H9 (cell line): ENCODE results near the gene SLC6A8. TPM values are rescaled to one million over a fixed set of nuclear protein-coding genes. Genes with fewer than 3 reads are reported as not detected.

ENCODE experiments used
- DNase-seq: peaks from one replicate; pipeline ENCODE4 v3.0.0-alpha.2; 2017
- H2AFZ ChIP-seq: one replicate; pipeline ENCODE4 v1.6.1; 2013; ENCODE audit warnings: mild to moderate bottlenecking, low read length, control low read depth, moderate library complexity
- H2AK5ac ChIP-seq: 2 replicates; pipeline ENCODE4 v1.6.1; 2013; ENCODE audit warnings: low read length, control low read depth, mixed read lengths; ENCODE audit not compliant: insufficient read length
- H2BK120ac ChIP-seq: one replicate; pipeline ENCODE4 v1.6.1; 2013; ENCODE audit warnings: low read depth, mild to moderate bottlenecking, low read length, control low read depth, inconsistent platforms; ENCODE audit not compliant: poor library complexity, severe bottlenecking
- H2BK12ac ChIP-seq: 2 replicates; pipeline ENCODE4 v1.6.1; 2013; ENCODE audit warnings: low read length, control low read depth, mixed read lengths, low read depth; ENCODE audit not compliant: insufficient read length
- H2BK15ac ChIP-seq: 2 replicates; pipeline ENCODE4 v1.6.1; 2013; ENCODE audit warnings: low read depth, low read length, control low read depth
- H2BK20ac ChIP-seq: one replicate; pipeline ENCODE4 v1.6.1; 2013; ENCODE audit warnings: low read depth, mild to moderate bottlenecking, low read length, control low read depth, inconsistent platforms; ENCODE audit not compliant: poor library complexity, severe bottlenecking
- H2BK5ac ChIP-seq: 2 replicates; pipeline ENCODE4 v1.6.1; 2013; ENCODE audit warnings: low read length, control low read depth, mixed read lengths; ENCODE audit not compliant: insufficient read length
- H3K14ac ChIP-seq: 2 replicates; pipeline ENCODE4 v1.6.1; 2013; ENCODE audit warnings: low read length, control low read depth; ENCODE audit not compliant: insufficient read depth
- H3K18ac ChIP-seq: 2 replicates; pipeline ENCODE4 v1.6.1; 2013; ENCODE audit warnings: low read depth, mild to moderate bottlenecking, mixed read lengths, low read length, control low read depth; ENCODE audit not compliant: insufficient read length
- H3K23ac ChIP-seq: 2 replicates; pipeline ENCODE4 v1.6.1; 2013; ENCODE audit warnings: low read length, control low read depth, mixed read lengths, low read depth; ENCODE audit not compliant: insufficient read length
- H3K23me2 ChIP-seq: 2 replicates; pipeline ENCODE4 v1.6.1; 2013; ENCODE audit warnings: low read depth, mild to moderate bottlenecking, mixed read lengths, low read length, control low read depth; ENCODE audit not compliant: insufficient read length, poor library complexity, severe bottlenecking
- H3K27ac ChIP-seq: 2 replicates; pipeline ENCODE4 v1.5.1; 2013; ENCODE audit warnings: low read length, control low read depth, mixed read lengths, low read depth; ENCODE audit not compliant: insufficient read length
- H3K27me3 ChIP-seq: 2 replicates; pipeline ENCODE4 v1.6.1; 2013; ENCODE audit warnings: low read length, control low read depth, inconsistent platforms; ENCODE audit not compliant: insufficient read depth
- H3K4ac ChIP-seq: 2 replicates; pipeline ENCODE4 v1.6.1; 2013; ENCODE audit warnings: low read depth, mild to moderate bottlenecking, control low read depth, inconsistent platforms, low read length, moderate library complexity
- H3K4me1 ChIP-seq: 2 replicates; pipeline ENCODE4 v1.6.1; 2013; ENCODE audit warnings: low read length, control low read depth, inconsistent platforms; ENCODE audit not compliant: insufficient read depth
- H3K4me2 ChIP-seq: 2 replicates; pipeline ENCODE4 v1.6.1; 2013; ENCODE audit warnings: low read length, control low read depth, mixed read lengths; ENCODE audit not compliant: insufficient read length, insufficient read depth
- H3K56ac ChIP-seq: 2 replicates; pipeline ENCODE4 v1.6.1; 2013; ENCODE audit warnings: low read depth, mild to moderate bottlenecking, mixed read lengths, low read length, control low read depth; ENCODE audit not compliant: insufficient read length
- H3K79me1 ChIP-seq: 2 replicates; pipeline ENCODE4 v1.6.1; 2013; ENCODE audit warnings: low read depth, mild to moderate bottlenecking, moderate library complexity, low read length, control low read depth, inconsistent platforms; ENCODE audit not compliant: insufficient read depth, poor library complexity, severe bottlenecking
- H3K79me2 ChIP-seq: 2 replicates; pipeline ENCODE4 v1.6.1; 2013; ENCODE audit warnings: low read length, control low read depth, inconsistent platforms; ENCODE audit not compliant: insufficient read depth
- H3K9ac ChIP-seq: 2 replicates; pipeline ENCODE4 v1.6.1; 2013; ENCODE audit warnings: low read length, control low read depth, mixed read lengths; ENCODE audit not compliant: insufficient read length; ENCODE audit errors: extremely low read depth
- H3K9me3 ChIP-seq: one replicate; pipeline ENCODE4 v1.6.1; 2013; ENCODE audit warnings: low read depth, low read length, inconsistent platforms; ENCODE audit not compliant: control insufficient read depth
- H3T11ph ChIP-seq: one replicate; pipeline ENCODE4 v1.6.1; 2013; ENCODE audit warnings: mild to moderate bottlenecking, low read length, control low read depth, inconsistent platforms
- H4K20me1 ChIP-seq: one replicate; pipeline ENCODE4 v1.6.1; 2013; ENCODE audit not compliant: control insufficient read depth, insufficient read length, insufficient read depth
- H4K5ac ChIP-seq: 2 replicates; pipeline ENCODE4 v1.6.1; 2013; ENCODE audit warnings: low read depth, mild to moderate bottlenecking, mixed read lengths, low read length, control low read depth; ENCODE audit not compliant: insufficient read length
- H4K8ac ChIP-seq: replicated peaks from 2 replicates; pipeline ENCODE4 v1.6.1; 2013; ENCODE audit warnings: low read length, control low read depth, mixed read lengths, low read depth; ENCODE audit not compliant: insufficient read length
- H4K91ac ChIP-seq: 2 replicates; pipeline ENCODE4 v1.6.1; 2013; ENCODE audit warnings: low read depth, mild to moderate bottlenecking, moderate library complexity, mixed read lengths, low read length, control low read depth; ENCODE audit not compliant: insufficient read length
- H3K27ac Mint-ChIP-seq, 3 experiments: 2 replicates in 2 of 3; 3 replicates in 1 of 3; pipeline ENCODE4 v1.8.0; 2020 to 2021; ENCODE audit warnings: mixed read lengths in 3 of 3, mild to moderate bottlenecking in 1 of 3, moderate library complexity in 1 of 3
- H3K27me3 Mint-ChIP-seq: 2 replicates; pipeline ENCODE4 v1.8.0; 2021; ENCODE audit warnings: low read depth, mild to moderate bottlenecking, moderate library complexity, mixed read lengths
- H3K36me3 Mint-ChIP-seq, 3 experiments: 2 replicates in 2 of 3; 3 replicates in 1 of 3; pipeline ENCODE4 v1.8.0; 2020 to 2021; ENCODE audit warnings: low read depth in 3 of 3, mixed read lengths in 3 of 3; ENCODE audit not compliant: insufficient read depth in 1 of 3
- H3K4me1 Mint-ChIP-seq, 2 experiments: 2 replicates each; pipeline ENCODE4 v1.8.0; 2020; ENCODE audit warnings: mixed read lengths in 2 of 2
- H3K4me3 Mint-ChIP-seq, 2 experiments: 2 replicates in 1 of 2; 3 replicates in 1 of 2; pipeline ENCODE4 v1.8.0; 2020 to 2021; ENCODE audit warnings: mild to moderate bottlenecking in 2 of 2, mixed read lengths in 2 of 2, moderate library complexity in 1 of 2
- H3K9me3 Mint-ChIP-seq, 2 experiments: 2 replicates in 1 of 2; 3 replicates in 1 of 2; pipeline ENCODE4 v1.8.0; 2020; ENCODE audit warnings: mild to moderate bottlenecking in 2 of 2, mixed read lengths in 2 of 2, moderate library complexity in 1 of 2
- CTCF ChIP-seq: fragments of 200-600 bp; sonication (generic); conservative IDR thresholded peaks from 3 replicates; pipeline ENCODE4 v1.8.0; 2021; ENCODE audit warnings: antibody characterized with exemption, mild to moderate bottlenecking
- WGBS: extraction: QIAGEN DNeasy Blood & Tissue Kit; methylation state at CpG from one replicate; pipeline ENCODE4 v1.1.7; 2013; ENCODE audit warnings: missing lambda C conversion rate, low lambda C conversion rate, mixed read lengths; ENCODE audit not compliant: insufficient read length; ENCODE audit errors: extremely low coverage; 5-methylcytosine and 5-hydroxymethylcytosine counted together
- total RNA-seq: library from RNA; stranded (reverse); gene quantifications from 2 replicates; pipeline ENCODE4 v1.2.1, GENCODE V29; 2021

The SLC6A8 gene
- total RNA-seq, 1 experiment from 2014 or later: 229 TPM

GRCh38 chrX:153651540-153652079, 36.1 kb upstream of the SLC6A8 start:
- Histone ChIP-seq H3K18ac (no peak overlapping the region), H2BK12ac (no peak overlapping the region), H3K56ac (no peak overlapping the region), H3K79me1 (no peaks in the 10 kb centered on the region), H4K91ac (no peak overlapping the region), H3K27ac (no peak overlapping the region), H2BK120ac (no peak overlapping the region), H2AK5ac (no peak overlapping the region), H2AFZ (no peak overlapping the region), H3K4me1 (no peaks in the 10 kb centered on the region), H2BK15ac (no peak overlapping the region), H3K14ac (no peak overlapping the region), H3K9me3 (peaks cover 22% of the 10 kb centered on the region), H3K9ac (no peak overlapping the region), H2BK20ac (no peak overlapping the region), H3K79me2 (no peaks in the 10 kb centered on the region), H3K23me2 (peaks cover 3% of the 10 kb centered on the region), H2BK5ac (no peak overlapping the region), H4K5ac (no peak overlapping the region), H3T11ph (no peak overlapping the region), H3K23ac (no peak overlapping the region), H4K20me1 (peaks cover 2% of the 10 kb centered on the region), H4K8ac (no peak overlapping the region), H3K27me3 (peaks cover 18% of the 10 kb centered on the region), H3K4me2 (no peak overlapping the region), H3K4ac (no peak overlapping the region)
- no peak overlapping the region for H3K27ac Mint-ChIP-seq
- peaks cover 58 to 64% of the 10 kb centered on the region in 2 experiments for H3K9me3 Mint-ChIP-seq
- peaks cover 2 to 3% of the 10 kb centered on the region in 2 experiments; a peak in 1 of 4 replicates for H3K4me1 Mint-ChIP-seq
- DNase-seq: peak; percentile 35
- no CpG with 5 or more reads among the region's 9 CpGs for WGBS
- H3K27me3 Mint-ChIP-seq: peaks cover 31% of the 10 kb centered on the region
- peak; percentile 46 for TF ChIP-seq CTCF
- peaks cover 0 to 2% (median 0%) of the 10 kb centered on the region in 3 experiments; a peak in 3 of 7 replicates for H3K36me3 Mint-ChIP-seq
- no peak overlapping the region for H3K4me3 Mint-ChIP-seq
